Measurements from ENCODE around the gene RBM39.

The RBM39 gene

GRCh38 chr20:35776513-35777101 is 34.5 kb upstream of the RBM39 start:
- no peak for TF ChIP-seq SIN3A (IDR thresholded peaks at IDR 0.05; ENCODE audit: borderline replicate concordance, insufficient read depth, low read length)
- no peak for TF ChIP-seq POLR2AphosphoS5 (IDR thresholded peaks at IDR 0.05; ENCODE audit: low read depth, low read length)
- no peak for TF ChIP-seq FOXP2 (optimal IDR thresholded peaks at IDR 0.05; ENCODE audit: borderline replicate concordance, extremely low read depth, extremely low read length, insufficient read depth)
- no peak for TF ChIP-seq TAF1 (IDR thresholded peaks at IDR 0.05; ENCODE audit: borderline replicate concordance, insufficient read depth, low read length)
- TF ChIP-seq REST (IDR thresholded peaks at IDR 0.05; ENCODE audit: insufficient read depth in 1 of 2, low read depth in 2 of 2, low read length in 2 of 2), result no peak

GRCh38 chr20:35774391-35774790 is 32.3 kb upstream of the RBM39 start:
- no peak for TF ChIP-seq FOXP2 (optimal IDR thresholded peaks at IDR 0.05; ENCODE audit: borderline replicate concordance, extremely low read depth, extremely low read length, insufficient read depth)
- no peak for TF ChIP-seq POLR2AphosphoS5 (IDR thresholded peaks at IDR 0.05; ENCODE audit: low read depth, low read length)
- TF ChIP-seq SIN3A (IDR thresholded peaks at IDR 0.05; ENCODE audit: borderline replicate concordance, insufficient read depth, low read length), result no peak

GRCh38 chr20:35773154-35773751 is 31.2 kb upstream of the RBM39 start:
- 0 out of 2 replicates have a peak, but pooled peaks have one; percentile 34 for TF ChIP-seq SIN3A (IDR thresholded peaks at IDR 0.05; ENCODE audit: borderline replicate concordance, insufficient read depth, low read length)
- no peak for TF ChIP-seq TAF1 (IDR thresholded peaks at IDR 0.05; ENCODE audit: borderline replicate concordance, insufficient read depth, low read length)

GRCh38 chr20:35772563-35773058 is 30.6 kb upstream of the RBM39 start:
- TF ChIP-seq FOXP2 (optimal IDR thresholded peaks at IDR 0.05; ENCODE audit: borderline replicate concordance, extremely low read depth, extremely low read length, insufficient read depth), result no peak
- TF ChIP-seq TAF1 (IDR thresholded peaks at IDR 0.05; ENCODE audit: borderline replicate concordance, insufficient read depth, low read length), result no peak
- TF ChIP-seq POLR2AphosphoS5 (IDR thresholded peaks at IDR 0.05; ENCODE audit: low read depth, low read length), result no peak
- TF ChIP-seq SIN3A (IDR thresholded peaks at IDR 0.05; ENCODE audit: borderline replicate concordance, insufficient read depth, low read length), result no peak
- TF ChIP-seq REST (IDR thresholded peaks at IDR 0.05; ENCODE audit: insufficient read depth in 1 of 2, low read depth in 2 of 2, low read length in 2 of 2), result no peak

- TF ChIP-seq POLR2AphosphoS5 (IDR thresholded peaks at IDR 0.05; ENCODE audit: low read depth, low read length), result peak; percentile 62; the same call in 1 of the 2 replicates
- TF ChIP-seq FOXP2 (optimal IDR thresholded peaks at IDR 0.05; ENCODE audit: borderline replicate concordance, extremely low read depth, extremely low read length, insufficient read depth), result peak; percentile 98
- TF ChIP-seq REST (IDR thresholded peaks at IDR 0.05; ENCODE audit: insufficient read depth in 1 of 2, low read depth in 2 of 2, low read length in 2 of 2), result no peak
- peak; percentile 83 for TF ChIP-seq TAF1 (IDR thresholded peaks at IDR 0.05; ENCODE audit: borderline replicate concordance, insufficient read depth, low read length)
- peak; percentile 58; the same call in 1 of the 2 replicates for TF ChIP-seq SIN3A (IDR thresholded peaks at IDR 0.05; ENCODE audit: borderline replicate concordance, insufficient read depth, low read length)
Observed at GRCh38 chr20:35771689-35772562, 29.9 kb upstream of the RBM39 start, which contains the start of gene PHF20. Gene PHF20 (plus strand): TSS chr20:35772015. CDS start chr20:35801523, 29,508 bp downstream.

All from PFSK-1 (cell line).